Measurements from ENCODE around the gene SCN3A. TPM values are rescaled to one million over a fixed set of nuclear protein-coding genes. Genes with fewer than 3 reads are reported as not detected.

Gene SCN3A
- total and polyA plus RNA-seq, 4 donors, result 0.06 to 2.3 (median 0.43) TPM

DNA sequence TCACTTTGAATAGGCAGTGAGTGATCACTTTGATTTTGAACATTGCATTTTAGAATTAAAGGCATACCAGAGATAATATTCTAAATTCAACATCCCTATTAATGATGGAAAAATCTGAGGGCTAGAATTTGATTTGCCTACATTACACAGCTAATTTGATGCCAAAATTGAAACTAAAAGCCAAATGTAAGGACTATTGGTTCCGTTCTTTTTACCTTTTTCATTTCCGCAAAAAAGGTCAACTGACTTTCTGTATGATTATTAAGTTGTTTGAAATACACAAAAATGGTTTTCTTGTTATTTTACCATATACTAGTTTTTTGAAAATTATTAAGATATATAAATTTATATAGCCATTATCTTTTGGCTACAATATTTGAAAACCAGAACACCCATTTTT, 117.5 kb downstream of the SCN3A start:
- H3K27me3 ChIP-seq (ENCODE audit: control insufficient read depth in 3 of 3, insufficient read depth in 3 of 3, low read length in 2 of 3), result no peaks in the 10 kb centered on the region
- H3K27ac ChIP-seq (ENCODE audit: low read depth in 1 of 2, low read length in 1 of 2), result no peak overlapping the region
- peaks cover 0 to 3% (median 0%) of the 10 kb centered on the region in 4 donors for H3K9me3 ChIP-seq (ENCODE audit: control insufficient read depth in 4 of 4, insufficient read depth in 3 of 4, low read length in 3 of 4)
- 96 to 97% methylated on average over 2 of the region's 2 CpGs for WGBS, 2 donors
- DNase-seq (no peak), ATAC-seq (ENCODE audit: insufficient read depth, low FRiP score) (no peak)
- no peaks in the 10 kb centered on the region for H3K36me3 ChIP-seq (ENCODE audit: control insufficient read depth in 4 of 4, insufficient read depth in 4 of 4, low read length in 4 of 4)
- TF ChIP-seq, protein P1, sequence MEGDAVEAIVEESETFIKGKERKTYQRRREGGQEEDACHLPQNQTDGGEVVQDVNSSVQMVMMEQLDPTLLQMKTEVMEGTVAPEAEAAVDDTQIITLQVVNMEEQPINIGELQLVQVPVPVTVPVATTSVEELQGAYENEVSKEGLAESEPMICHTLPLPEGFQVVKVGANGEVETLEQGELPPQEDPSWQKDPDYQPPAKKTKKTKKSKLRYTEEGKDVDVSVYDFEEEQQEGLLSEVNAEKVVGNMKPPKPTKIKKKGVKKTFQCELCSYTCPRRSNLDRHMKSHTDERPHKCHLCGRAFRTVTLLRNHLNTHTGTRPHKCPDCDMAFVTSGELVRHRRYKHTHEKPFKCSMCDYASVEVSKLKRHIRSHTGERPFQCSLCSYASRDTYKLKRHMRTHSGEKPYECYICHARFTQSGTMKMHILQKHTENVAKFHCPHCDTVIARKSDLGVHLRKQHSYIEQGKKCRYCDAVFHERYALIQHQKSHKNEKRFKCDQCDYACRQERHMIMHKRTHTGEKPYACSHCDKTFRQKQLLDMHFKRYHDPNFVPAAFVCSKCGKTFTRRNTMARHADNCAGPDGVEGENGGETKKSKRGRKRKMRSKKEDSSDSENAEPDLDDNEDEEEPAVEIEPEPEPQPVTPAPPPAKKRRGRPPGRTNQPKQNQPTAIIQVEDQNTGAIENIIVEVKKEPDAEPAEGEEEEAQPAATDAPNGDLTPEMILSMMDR (IDR thresholded peaks at IDR 0.05; ENCODE audit: control extremely low read depth, extremely low read depth), result no peak
- H3K4me3 ChIP-seq, result no peak overlapping the region
- no peak overlapping the region for H3K9ac ChIP-seq (ENCODE audit: insufficient read depth in 1 of 2, low read length in 2 of 2)
- H3K4me1 ChIP-seq (ENCODE audit: control insufficient read depth in 5 of 5, insufficient read depth in 5 of 5, low read length in 5 of 5), result no peaks in the 10 kb centered on the region

DNA sequence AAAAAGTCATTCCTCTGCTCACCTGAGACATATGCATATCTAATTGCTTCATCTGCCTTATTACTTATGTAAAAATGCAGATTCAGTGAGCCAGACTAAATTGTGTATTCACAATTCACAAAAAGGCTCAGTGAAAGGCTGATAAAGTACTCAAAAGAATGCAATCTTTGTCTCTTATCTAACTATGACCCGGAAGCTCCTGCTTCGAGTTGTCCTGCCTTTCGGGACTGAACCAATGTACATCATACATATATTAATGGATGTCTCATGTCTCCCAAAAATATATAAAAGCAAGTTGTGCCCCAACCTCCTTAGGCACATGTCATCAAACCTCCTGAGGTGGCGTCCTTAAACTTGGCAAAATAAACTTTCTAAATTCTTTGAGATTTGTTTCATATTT, 120.5 kb downstream of the SCN3A start:
- Histone ChIP-seq H3K36me3 (ENCODE audit: control insufficient read depth in 4 of 4, insufficient read depth in 4 of 4, low read length in 4 of 4) (no peaks in the 10 kb centered on the region), H3K4me3 (no peak overlapping the region), H3K27ac (ENCODE audit: low read depth in 1 of 2, low read length in 1 of 2) (no peak overlapping the region), H3K4me1 (ENCODE audit: control insufficient read depth in 5 of 5, insufficient read depth in 5 of 5, low read length in 5 of 5) (no peaks in the 10 kb centered on the region), H3K27me3 (ENCODE audit: control insufficient read depth in 3 of 3, insufficient read depth in 3 of 3, low read length in 2 of 3) (no peaks in the 10 kb centered on the region), H3K9me3 (ENCODE audit: control insufficient read depth in 4 of 4, insufficient read depth in 3 of 4, low read length in 3 of 4) (peaks cover 0 to 3% (median 0%) of the 10 kb centered on the region in 4 donors), H3K9ac (ENCODE audit: insufficient read depth in 1 of 2, low read length in 2 of 2) (no peak overlapping the region)
- TF ChIP-seq, protein P1 (IDR thresholded peaks at IDR 0.05; ENCODE audit: control extremely low read depth, extremely low read depth), result no peak
- DNase-seq (no peak), ATAC-seq (ENCODE audit: insufficient read depth, low FRiP score) (no peak)
- WGBS, 2 donors, result 80 to 84% methylated on average over 4 of the region's 4 CpGs

DNA sequence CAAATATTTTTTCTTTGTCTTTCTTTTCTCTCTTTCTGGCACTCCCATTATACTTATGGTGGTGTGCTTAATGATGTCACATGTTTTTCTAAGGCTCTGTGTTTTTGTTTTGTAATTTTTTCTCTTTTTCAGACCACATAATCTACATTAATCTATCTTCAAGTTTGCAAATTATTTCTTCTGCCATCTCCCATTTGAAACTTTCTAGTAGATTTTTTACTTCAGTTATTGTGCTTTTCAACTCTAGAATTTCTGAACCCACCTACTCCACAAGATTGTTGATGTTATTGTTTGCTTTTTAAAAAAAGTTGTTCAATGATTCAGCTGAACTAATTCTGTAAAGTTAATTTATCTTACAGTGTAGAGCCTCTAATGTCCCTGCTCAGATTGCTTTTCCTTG, 121.4 kb downstream of the SCN3A start:
- DNase-seq (no peak), ATAC-seq (ENCODE audit: insufficient read depth, low FRiP score) (no peak)
- Histone ChIP-seq H3K9me3 (ENCODE audit: control insufficient read depth in 4 of 4, insufficient read depth in 3 of 4, low read length in 3 of 4) (peaks cover 0 to 3% (median 0%) of the 10 kb centered on the region in 4 donors), H3K9ac (ENCODE audit: insufficient read depth in 1 of 2, low read length in 2 of 2) (no peak overlapping the region), H3K27me3 (ENCODE audit: control insufficient read depth in 3 of 3, insufficient read depth in 3 of 3, low read length in 2 of 3) (no peaks in the 10 kb centered on the region), H3K4me3 (no peak overlapping the region), H3K36me3 (ENCODE audit: control insufficient read depth in 4 of 4, insufficient read depth in 4 of 4, low read length in 4 of 4) (no peaks in the 10 kb centered on the region), H3K27ac (ENCODE audit: low read depth in 1 of 2, low read length in 1 of 2) (no peak overlapping the region), H3K4me1 (ENCODE audit: control insufficient read depth in 5 of 5, insufficient read depth in 5 of 5, low read length in 5 of 5) (no peaks in the 10 kb centered on the region)
- TF ChIP-seq, protein P1 (IDR thresholded peaks at IDR 0.05; ENCODE audit: control extremely low read depth, extremely low read depth), result no peak

DNA sequence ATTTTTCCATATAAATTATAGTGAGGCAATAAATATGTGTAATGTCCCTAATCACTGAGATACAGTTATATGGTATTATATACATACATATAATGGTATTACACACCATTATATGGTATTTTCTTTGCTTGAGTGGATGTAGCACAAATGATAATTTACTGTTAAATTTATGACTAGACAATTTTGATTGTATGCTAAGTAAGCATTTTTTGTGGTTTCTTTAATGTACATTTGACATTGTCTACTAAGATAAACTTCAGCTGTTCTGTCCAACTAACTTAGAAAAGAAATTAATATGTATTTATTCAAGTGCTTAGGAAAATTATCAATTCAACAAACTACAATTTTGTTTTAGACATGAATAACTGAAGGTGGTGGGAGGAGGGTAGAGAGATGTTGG, 122.6 kb downstream of the SCN3A start:
- Histone ChIP-seq H3K9ac (ENCODE audit: insufficient read depth in 1 of 2, low read length in 2 of 2) (no peak overlapping the region), H3K36me3 (ENCODE audit: control insufficient read depth in 4 of 4, insufficient read depth in 4 of 4, low read length in 4 of 4) (no peaks in the 10 kb centered on the region), H3K9me3 (ENCODE audit: control insufficient read depth in 4 of 4, insufficient read depth in 3 of 4, low read length in 3 of 4) (peaks cover 0 to 3% (median 0%) of the 10 kb centered on the region in 4 donors), H3K4me1 (ENCODE audit: control insufficient read depth in 5 of 5, insufficient read depth in 5 of 5, low read length in 5 of 5) (no peaks in the 10 kb centered on the region), H3K4me3 (no peak overlapping the region), H3K27me3 (ENCODE audit: control insufficient read depth in 3 of 3, insufficient read depth in 3 of 3, low read length in 2 of 3) (no peaks in the 10 kb centered on the region), H3K27ac (ENCODE audit: low read depth in 1 of 2, low read length in 1 of 2) (no peak overlapping the region)
- ATAC-seq (ENCODE audit: insufficient read depth, low FRiP score) (no peak), DNase-seq (no peak)
- TF ChIP-seq, protein P1 (IDR thresholded peaks at IDR 0.05; ENCODE audit: control extremely low read depth, extremely low read depth), result no peak

All from lung (tissue), 12 donors.